SW 1271 (cell line): Measurements from ENCODE around the gene FAM180B.

ENCODE experiments used
- DNase-seq, 2 experiments: peaks; one replicate each; lab custom pipeline; 2025; lab: John Stamatoyannopoulos, UW

The FAM180B gene

GRCh38 chr11:47569646-47570045 is 16.8 kb upstream of the FAM180B start:
- DNase-seq = no peak

GRCh38 chr11:47570651-47571356 is 15.7 kb upstream of the FAM180B start:
- no peak for DNase-seq

- DNase-seq = no peak
Observed at GRCh38 chr11:47571357-47571729, 15.1 kb upstream of the FAM180B start.

GRCh38 chr11:47571895-47572294 is 14.6 kb upstream of the FAM180B start:
- DNase-seq = no peak

GRCh38 chr11:47572715-47573255 is 13.7 kb upstream of the FAM180B start:
- no peak for DNase-seq

- DNase-seq = no peak
Observed at GRCh38 chr11:47573321-47573720, 13.2 kb upstream of the FAM180B start.

- no peak for DNase-seq
Observed at GRCh38 chr11:47577460-47578041, 8.9 kb upstream of the FAM180B start.

GRCh38 chr11:47578524-47579494 is 7.7 kb upstream of the FAM180B start, which contains the start of the genes KBTBD4 and NDUFS3:
Gene KBTBD4, minus strand, starts transcription at chr11:47578970. Its CDS starts 19 bp downstream, at chr11:47578951.
Gene NDUFS3, plus strand, starts transcription at chr11:47579074. Its CDS starts 18 bp downstream, at chr11:47579092.
- peak; percentile 62 to 86 for DNase-seq

- DNase-seq = no peak
Observed at GRCh38 chr11:47583844-47584243, 2.6 kb upstream of the FAM180B start.

- no peak for DNase-seq
Observed at GRCh38 chr11:47587039-47587716, 700 bp downstream of the FAM180B start.

- DNase-seq = no peak
Observed at GRCh38 chr11:47587723-47588326, 1.3 kb downstream of the FAM180B start.

GRCh38 chr11:47589118-47589517 is 2.6 kb downstream of the FAM180B start:
- no peak for DNase-seq

- DNase-seq = no peak
Observed at GRCh38 chr11:47589584-47589976, 3.1 kb downstream of the FAM180B start.

GRCh38 chr11:47589977-47590861 is 3.7 kb downstream of the FAM180B start:
- no peak for DNase-seq

GRCh38 chr11:47591764-47592163 is 5.3 kb downstream of the FAM180B start:
- DNase-seq = no peak

- DNase-seq = no peak
Observed at GRCh38 chr11:47592251-47592650, 5.8 kb downstream of the FAM180B start.

GRCh38 chr11:47592970-47593369 is 6.5 kb downstream of the FAM180B start:
- DNase-seq = no peak

GRCh38 chr11:47593492-47593933 is 7.0 kb downstream of the FAM180B start:
- no peak for DNase-seq

- DNase-seq = no peak
Observed at GRCh38 chr11:47593934-47594855, 7.7 kb downstream of the FAM180B start, which contains the start of gene C1QTNF4. Gene C1QTNF4, minus strand, starts transcription at chr11:47594411. Its CDS starts 3,601 bp downstream, at chr11:47590810.
